HepG2 (cell line): ENCODE data around the gene PPIG. TPM values are rescaled to one million over a fixed set of nuclear protein-coding genes. Genes with fewer than 3 reads are reported as not detected.

Source experiments
- ARNTL ChIP-seq: sonication (generic); formaldehyde crosslinking; IDR thresholded peaks from 2 replicates; pipeline ENCODE4 v1.4.0; 2020; ENCODE audit warnings: mild to moderate bottlenecking, missing genetic modification reagents
- CHCHD3 ChIP-seq: sonication (generic); formaldehyde crosslinking; IDR thresholded peaks from 2 replicates; pipeline ENCODE4 v1.8.0; 2022; ENCODE audit warnings: mild to moderate bottlenecking, missing genetic modification reagents, moderate library complexity
- FOXO1 ChIP-seq: sonication (generic); formaldehyde crosslinking; IDR thresholded peaks from 2 replicates; pipeline ENCODE4 v1.4.0; 2020; ENCODE audit warnings: missing genetic modification reagents
- PCBP1 ChIP-seq: fragments of 200-400 bp; formaldehyde crosslinking; IDR thresholded peaks from 2 replicates; pipeline ENCODE4 v1.6.1; 2017; ENCODE audit warnings: mild to moderate bottlenecking, low read depth, low read length, borderline replicate concordance
- RBAK ChIP-seq: sonication (generic); formaldehyde crosslinking; IDR thresholded peaks from 2 replicates; pipeline ENCODE4 v1.5.1; 2020; ENCODE audit warnings: mild to moderate bottlenecking, missing genetic modification reagents
- RNF2 ChIP-seq: fragments of 450-650 bp; conservative IDR thresholded peaks from 2 replicates; pipeline ENCODE4 v1.6.1; 2016; ENCODE audit warnings: low read depth
- YEATS2 ChIP-seq: sonication (generic); formaldehyde crosslinking; IDR thresholded peaks from 2 replicates; pipeline ENCODE4 v1.4.0; 2020; ENCODE audit warnings: missing genetic modification reagents, borderline replicate concordance
- YEATS4 ChIP-seq: sonication (generic); formaldehyde crosslinking; IDR thresholded peaks from 2 replicates; pipeline ENCODE4 v1.4.0; 2020; ENCODE audit warnings: missing genetic modification reagents, borderline replicate concordance
- ZEB1 ChIP-seq: IDR thresholded peaks from 2 replicates; pipeline ENCODE4 v1.6.1; 2012; ENCODE audit warnings: mild to moderate bottlenecking, low read depth, inconsistent platforms; ENCODE audit not compliant: insufficient replicate concordance
- ZNF274 ChIP-seq: sonication (generic); formaldehyde crosslinking; IDR thresholded peaks from 2 replicates; pipeline ENCODE4 v1.5.1; 2020; ENCODE audit warnings: mild to moderate bottlenecking, missing genetic modification reagents
- ZNF326 ChIP-seq: sonication (generic); formaldehyde crosslinking; IDR thresholded peaks from 2 replicates; pipeline ENCODE4 v1.4.0; 2020; ENCODE audit warnings: missing genetic modification reagents, borderline replicate concordance
- ZNF878 ChIP-seq: sonication (generic); formaldehyde crosslinking; IDR thresholded peaks from 2 replicates; pipeline ENCODE4 v1.8.1; 2023; ENCODE audit warnings: mild to moderate bottlenecking, missing genetic modification reagents, moderate library complexity
- ZSCAN30 ChIP-seq: sonication (generic); formaldehyde crosslinking; IDR thresholded peaks from 2 replicates; pipeline ENCODE4 v1.5.0; 2020; ENCODE audit warnings: mild to moderate bottlenecking, missing genetic modification reagents
- polyA plus RNA-seq, 8 experiments: library from polyadenylated mRNA; depleted of rRNA in 3 of 8; stranded (reverse) in 7 of 8; unstranded in 1 of 8; fragments of >200 nt; fragmentation: Illumina TruSeq in 4 of 8; extraction: Trizol in 4 of 8; gene quantifications; 2 replicates each; pipeline versions ENCODE4 v1.2.1 to v1.2.3, GENCODE V29; 2011 to 2016; ENCODE audit warnings: low read depth in 4 of 8, missing spikeins in 1 of 8, mixed read lengths in 1 of 8; ENCODE audit not compliant: insufficient read depth in 1 of 8
- total RNA-seq, 5 experiments: library from RNA; depleted of rRNA; stranded (reverse); fragments of >200 nt; fragmentation: Illumina TruSeq; extraction: Trizol; gene quantifications; 2 replicates each; pipeline ENCODE4 v1.2.3, GENCODE V29; 2016; ENCODE audit warnings: low read depth in 1 of 5
- TF ChIP-seq, protein P1 (sequence below): sonication (generic); formaldehyde crosslinking; conservative IDR thresholded peaks from 2 replicates; pipeline ENCODE4 v1.4.0; 2020; ENCODE audit warnings: missing genetic modification reagents
- TF ChIP-seq, protein P2 (sequence below): sonication (generic); formaldehyde crosslinking; IDR thresholded peaks from 2 replicates; pipeline ENCODE4 v1.4.0; 2020; ENCODE audit warnings: missing genetic modification reagents
- TF ChIP-seq, protein P3 (sequence below): sonication (generic); formaldehyde crosslinking; IDR thresholded peaks from 2 replicates; pipeline ENCODE4 v1.4.0; 2020; ENCODE audit warnings: mild to moderate bottlenecking, missing genetic modification reagents
- TF ChIP-seq, protein P4 (sequence below), 2 experiments: sonication (generic) in 1 of 2; formaldehyde crosslinking in 1 of 2; IDR thresholded peaks; 2 replicates each; pipeline versions ENCODE4 v1.5.1 to v1.6.1; 2011 to 2020; ENCODE audit warnings: borderline replicate concordance in 1 of 2, low read depth in 1 of 2, low read length in 1 of 2, mild to moderate bottlenecking in 1 of 2, missing genetic modification reagents in 1 of 2, moderate library complexity in 1 of 2

PPIG gene
- total and polyA plus RNA-seq, 2 of the 13 experiments (the other 11 are each of a cell fraction or from before 2014, with no cell fraction given), result 31.3 to 81.0 TPM

DNA sequence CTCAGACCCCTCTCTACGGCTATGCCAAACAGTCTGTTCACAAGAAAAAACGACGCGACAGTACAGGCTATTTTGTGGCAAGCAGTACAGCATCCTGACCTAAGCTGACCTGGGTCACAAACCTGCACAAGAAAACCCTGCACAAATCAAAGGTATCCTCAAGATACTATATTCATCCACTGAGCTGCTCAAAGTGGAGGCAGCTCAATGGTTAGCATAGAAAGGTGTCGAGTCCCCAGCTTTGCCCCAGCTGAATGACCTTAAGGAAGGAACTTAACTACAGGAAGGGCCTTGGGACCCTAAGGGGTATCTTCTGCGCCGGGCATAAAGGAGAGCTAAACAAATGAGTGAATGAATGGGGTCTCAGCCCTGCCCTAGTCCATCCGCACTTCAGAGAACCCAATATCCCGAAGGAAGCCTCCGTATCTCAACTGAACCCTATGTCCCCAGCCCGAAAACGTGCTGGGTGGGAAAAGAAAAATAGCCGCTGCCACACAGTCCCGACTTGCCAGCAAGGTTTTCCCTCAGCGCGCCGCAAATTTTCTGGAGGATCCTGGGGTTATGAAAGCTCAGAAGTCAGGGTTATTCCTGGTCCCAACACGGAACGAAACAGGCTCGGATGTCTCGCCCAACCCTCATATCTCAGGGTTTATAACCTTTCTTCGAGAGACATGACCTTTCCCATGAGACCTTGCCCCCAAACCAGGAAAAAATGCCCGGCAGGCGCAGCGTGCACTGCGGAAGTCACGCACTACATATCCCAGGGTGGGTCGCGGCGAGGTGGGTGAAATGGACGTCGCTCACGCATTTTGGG, 10.8 kb upstream of the PPIG start, which contains the start of gene FASTKD1 (continued):
- TF ChIP-seq, protein P1, sequence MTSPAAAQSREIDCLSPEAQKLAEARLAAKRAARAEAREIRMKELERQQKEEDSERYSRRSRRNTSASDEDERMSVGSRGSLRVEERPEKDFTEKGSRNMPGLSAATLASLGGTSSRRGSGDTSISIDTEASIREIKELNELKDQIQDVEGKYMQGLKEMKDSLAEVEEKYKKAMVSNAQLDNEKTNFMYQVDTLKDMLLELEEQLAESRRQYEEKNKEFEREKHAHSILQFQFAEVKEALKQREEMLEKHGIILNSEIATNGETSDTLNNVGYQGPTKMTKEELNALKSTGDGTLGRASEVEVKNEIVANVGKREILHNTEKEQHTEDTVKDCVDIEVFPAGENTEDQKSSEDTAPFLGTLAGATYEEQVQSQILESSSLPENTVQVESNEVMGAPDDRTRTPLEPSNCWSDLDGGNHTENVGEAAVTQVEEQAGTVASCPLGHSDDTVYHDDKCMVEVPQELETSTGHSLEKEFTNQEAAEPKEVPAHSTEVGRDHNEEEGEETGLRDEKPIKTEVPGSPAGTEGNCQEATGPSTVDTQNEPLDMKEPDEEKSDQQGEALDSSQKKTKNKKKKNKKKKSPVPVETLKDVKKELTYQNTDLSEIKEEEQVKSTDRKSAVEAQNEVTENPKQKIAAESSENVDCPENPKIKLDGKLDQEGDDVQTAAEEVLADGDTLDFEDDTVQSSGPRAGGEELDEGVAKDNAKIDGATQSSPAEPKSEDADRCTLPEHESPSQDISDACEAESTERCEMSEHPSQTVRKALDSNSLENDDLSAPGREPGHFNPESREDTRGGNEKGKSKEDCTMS (CRISPR knock-in tag), result 0 out of 2 replicates have a peak, but pooled peaks have one; percentile 24
- TF ChIP-seq ZEB1 (peak; percentile 41), ZNF878 (peak; percentile 84), ZNF326 (no peak), ARNTL (peak; percentile 68; the same call in 1 of the 2 replicates), PCBP1 (no peak), FOXO1 (CRISPR knock-in tag) (peak; percentile 85), YEATS4 (CRISPR knock-in tag) (peak; percentile 83), ZSCAN30 (CRISPR knock-in tag) (no peak), YEATS2 (CRISPR knock-in tag) (peak; percentile 96), ZNF274 (CRISPR knock-in tag) (peak; percentile 79), RBAK (CRISPR knock-in tag) (0 out of 2 replicates have a peak, but pooled peaks have one; percentile 41), RNF2 (peak; percentile 39), CHCHD3 (CRISPR knock-in tag) (no peak)
- TF ChIP-seq, protein P2, sequence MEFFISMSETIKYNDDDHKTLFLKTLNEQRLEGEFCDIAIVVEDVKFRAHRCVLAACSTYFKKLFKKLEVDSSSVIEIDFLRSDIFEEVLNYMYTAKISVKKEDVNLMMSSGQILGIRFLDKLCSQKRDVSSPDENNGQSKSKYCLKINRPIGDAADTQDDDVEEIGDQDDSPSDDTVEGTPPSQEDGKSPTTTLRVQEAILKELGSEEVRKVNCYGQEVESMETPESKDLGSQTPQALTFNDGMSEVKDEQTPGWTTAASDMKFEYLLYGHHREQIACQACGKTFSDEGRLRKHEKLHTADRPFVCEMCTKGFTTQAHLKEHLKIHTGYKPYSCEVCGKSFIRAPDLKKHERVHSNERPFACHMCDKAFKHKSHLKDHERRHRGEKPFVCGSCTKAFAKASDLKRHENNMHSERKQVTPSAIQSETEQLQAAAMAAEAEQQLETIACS (CRISPR knock-in tag), result no peak
- TF ChIP-seq, protein P3, sequence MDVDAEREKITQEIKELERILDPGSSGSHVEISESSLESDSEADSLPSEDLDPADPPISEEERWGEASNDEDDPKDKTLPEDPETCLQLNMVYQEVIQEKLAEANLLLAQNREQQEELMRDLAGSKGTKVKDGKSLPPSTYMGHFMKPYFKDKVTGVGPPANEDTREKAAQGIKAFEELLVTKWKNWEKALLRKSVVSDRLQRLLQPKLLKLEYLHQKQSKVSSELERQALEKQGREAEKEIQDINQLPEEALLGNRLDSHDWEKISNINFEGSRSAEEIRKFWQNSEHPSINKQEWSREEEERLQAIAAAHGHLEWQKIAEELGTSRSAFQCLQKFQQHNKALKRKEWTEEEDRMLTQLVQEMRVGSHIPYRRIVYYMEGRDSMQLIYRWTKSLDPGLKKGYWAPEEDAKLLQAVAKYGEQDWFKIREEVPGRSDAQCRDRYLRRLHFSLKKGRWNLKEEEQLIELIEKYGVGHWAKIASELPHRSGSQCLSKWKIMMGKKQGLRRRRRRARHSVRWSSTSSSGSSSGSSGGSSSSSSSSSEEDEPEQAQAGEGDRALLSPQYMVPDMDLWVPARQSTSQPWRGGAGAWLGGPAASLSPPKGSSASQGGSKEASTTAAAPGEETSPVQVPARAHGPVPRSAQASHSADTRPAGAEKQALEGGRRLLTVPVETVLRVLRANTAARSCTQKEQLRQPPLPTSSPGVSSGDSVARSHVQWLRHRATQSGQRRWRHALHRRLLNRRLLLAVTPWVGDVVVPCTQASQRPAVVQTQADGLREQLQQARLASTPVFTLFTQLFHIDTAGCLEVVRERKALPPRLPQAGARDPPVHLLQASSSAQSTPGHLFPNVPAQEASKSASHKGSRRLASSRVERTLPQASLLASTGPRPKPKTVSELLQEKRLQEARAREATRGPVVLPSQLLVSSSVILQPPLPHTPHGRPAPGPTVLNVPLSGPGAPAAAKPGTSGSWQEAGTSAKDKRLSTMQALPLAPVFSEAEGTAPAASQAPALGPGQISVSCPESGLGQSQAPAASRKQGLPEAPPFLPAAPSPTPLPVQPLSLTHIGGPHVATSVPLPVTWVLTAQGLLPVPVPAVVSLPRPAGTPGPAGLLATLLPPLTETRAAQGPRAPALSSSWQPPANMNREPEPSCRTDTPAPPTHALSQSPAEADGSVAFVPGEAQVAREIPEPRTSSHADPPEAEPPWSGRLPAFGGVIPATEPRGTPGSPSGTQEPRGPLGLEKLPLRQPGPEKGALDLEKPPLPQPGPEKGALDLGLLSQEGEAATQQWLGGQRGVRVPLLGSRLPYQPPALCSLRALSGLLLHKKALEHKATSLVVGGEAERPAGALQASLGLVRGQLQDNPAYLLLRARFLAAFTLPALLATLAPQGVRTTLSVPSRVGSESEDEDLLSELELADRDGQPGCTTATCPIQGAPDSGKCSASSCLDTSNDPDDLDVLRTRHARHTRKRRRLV (CRISPR knock-in tag), result no peak
- TF ChIP-seq, protein P4, sequence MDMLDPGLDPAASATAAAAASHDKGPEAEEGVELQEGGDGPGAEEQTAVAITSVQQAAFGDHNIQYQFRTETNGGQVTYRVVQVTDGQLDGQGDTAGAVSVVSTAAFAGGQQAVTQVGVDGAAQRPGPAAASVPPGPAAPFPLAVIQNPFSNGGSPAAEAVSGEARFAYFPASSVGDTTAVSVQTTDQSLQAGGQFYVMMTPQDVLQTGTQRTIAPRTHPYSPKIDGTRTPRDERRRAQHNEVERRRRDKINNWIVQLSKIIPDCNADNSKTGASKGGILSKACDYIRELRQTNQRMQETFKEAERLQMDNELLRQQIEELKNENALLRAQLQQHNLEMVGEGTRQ (IDR thresholded peaks at IDR 0.05; ENCODE audit: low read depth, low read length), result no peak
- TF ChIP-seq, protein P4 (CRISPR knock-in tag; IDR thresholded peaks at IDR 0.05; ENCODE audit: borderline replicate concordance), result no peak; the same call in 1 of the 2 replicates
